ENCODE measurements around the gene ENDOG.
"Not testable (repeated sequence)": the region's sequence is repeated elsewhere in the genome, so short reads cannot be mapped to it uniquely, and the experiment has no call there.

DNA sequence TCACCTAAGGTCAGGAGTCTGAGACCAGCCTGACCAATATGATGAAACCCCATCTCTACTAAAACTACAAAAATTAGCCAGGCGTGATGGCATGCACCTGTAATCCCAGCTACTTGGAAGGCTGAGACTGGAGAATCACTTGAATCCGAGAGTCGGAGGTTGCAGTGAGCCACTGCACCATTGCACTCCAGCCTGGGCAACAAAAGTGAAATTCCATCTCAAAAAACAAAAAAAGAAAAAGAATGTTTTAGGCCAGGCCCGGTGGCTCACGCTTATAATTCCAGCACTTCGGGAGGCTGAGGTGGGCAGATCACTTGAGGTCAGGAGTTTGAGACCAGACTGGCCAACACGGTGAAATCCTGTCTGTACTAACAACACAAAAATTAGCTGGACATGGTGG, 40.2 kb downstream of the ENDOG start:
- TF ChIP-seq, protein P1, sequence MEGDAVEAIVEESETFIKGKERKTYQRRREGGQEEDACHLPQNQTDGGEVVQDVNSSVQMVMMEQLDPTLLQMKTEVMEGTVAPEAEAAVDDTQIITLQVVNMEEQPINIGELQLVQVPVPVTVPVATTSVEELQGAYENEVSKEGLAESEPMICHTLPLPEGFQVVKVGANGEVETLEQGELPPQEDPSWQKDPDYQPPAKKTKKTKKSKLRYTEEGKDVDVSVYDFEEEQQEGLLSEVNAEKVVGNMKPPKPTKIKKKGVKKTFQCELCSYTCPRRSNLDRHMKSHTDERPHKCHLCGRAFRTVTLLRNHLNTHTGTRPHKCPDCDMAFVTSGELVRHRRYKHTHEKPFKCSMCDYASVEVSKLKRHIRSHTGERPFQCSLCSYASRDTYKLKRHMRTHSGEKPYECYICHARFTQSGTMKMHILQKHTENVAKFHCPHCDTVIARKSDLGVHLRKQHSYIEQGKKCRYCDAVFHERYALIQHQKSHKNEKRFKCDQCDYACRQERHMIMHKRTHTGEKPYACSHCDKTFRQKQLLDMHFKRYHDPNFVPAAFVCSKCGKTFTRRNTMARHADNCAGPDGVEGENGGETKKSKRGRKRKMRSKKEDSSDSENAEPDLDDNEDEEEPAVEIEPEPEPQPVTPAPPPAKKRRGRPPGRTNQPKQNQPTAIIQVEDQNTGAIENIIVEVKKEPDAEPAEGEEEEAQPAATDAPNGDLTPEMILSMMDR (IDR thresholded peaks at IDR 0.05; ENCODE audit: insufficient read depth, low read depth, low read length): not testable (repeated sequence)
- not testable (repeated sequence) for TF ChIP-seq EZH2 (IDR thresholded peaks at IDR 0.05; ENCODE audit: insufficient read depth, low read length)

Data from astrocyte (in vitro differentiated cells and primary cell).